GM12878 (cell line): ENCODE data around the gene INA.

Source experiments
- MEF2B ChIP-seq: fragments of 450-650 bp; IDR thresholded peaks from 2 replicates; pipeline ENCODE4 v1.6.1; 2018; ENCODE audit warnings: mild to moderate bottlenecking, moderate library complexity; ENCODE audit not compliant: partially characterized antibody, poor library complexity, severe bottlenecking
- PAX5 ChIP-seq: IDR thresholded peaks from 2 replicates; pipeline ENCODE4 v1.6.1; 2011; ENCODE audit warnings: low read depth, low read length, borderline replicate concordance
- POLR2A ChIP-seq: IDR thresholded peaks from 2 replicates; pipeline ENCODE4 v1.6.1; 2011; ENCODE audit warnings: low read depth, mild to moderate bottlenecking, low read length
- YBX1 ChIP-seq: fragments of 450-650 bp; IDR thresholded peaks from 2 replicates; pipeline ENCODE4 v1.6.1; 2016; ENCODE audit warnings: antibody characterized with exemption
- TF ChIP-seq, protein P1 (sequence below), 3 experiments: IDR thresholded peaks in 2 of 3; conservative IDR thresholded peaks in 1 of 3; 2 replicates each; pipeline ENCODE4 v1.5.1; 2011; ENCODE audit warnings: low read depth in 3 of 3, low read length in 3 of 3, mild to moderate bottlenecking in 3 of 3, control low read depth in 2 of 3, moderate library complexity in 2 of 3, inconsistent platforms in 1 of 3, mixed read lengths in 1 of 3; ENCODE audit not compliant: control insufficient read depth in 2 of 3, insufficient read depth in 1 of 3; ENCODE audit errors: extremely low read depth in 1 of 3

DNA sequence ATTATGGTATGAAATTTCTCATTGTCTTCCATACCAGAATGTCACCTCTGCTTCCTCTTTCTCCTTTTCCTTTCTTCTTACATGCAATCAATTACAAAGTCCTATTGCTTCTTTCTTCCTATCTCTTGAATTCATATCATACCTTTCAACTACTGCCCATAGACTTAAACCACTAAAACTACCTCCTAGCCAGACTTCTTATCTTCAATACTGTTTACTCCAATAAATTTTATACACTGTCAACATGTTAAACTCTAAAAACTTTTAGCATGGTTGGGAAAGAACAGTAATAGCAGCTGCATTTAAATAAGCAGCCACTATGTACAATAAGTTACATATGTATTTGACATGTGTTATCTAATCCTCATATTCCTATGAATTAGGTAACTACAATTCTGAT lies 39.1 kb downstream of the INA start:
- TF ChIP-seq MEF2B, result no peak
- TF ChIP-seq POLR2A, result no peak
- TF ChIP-seq YBX1, result no peak
- TF ChIP-seq, protein P1, sequence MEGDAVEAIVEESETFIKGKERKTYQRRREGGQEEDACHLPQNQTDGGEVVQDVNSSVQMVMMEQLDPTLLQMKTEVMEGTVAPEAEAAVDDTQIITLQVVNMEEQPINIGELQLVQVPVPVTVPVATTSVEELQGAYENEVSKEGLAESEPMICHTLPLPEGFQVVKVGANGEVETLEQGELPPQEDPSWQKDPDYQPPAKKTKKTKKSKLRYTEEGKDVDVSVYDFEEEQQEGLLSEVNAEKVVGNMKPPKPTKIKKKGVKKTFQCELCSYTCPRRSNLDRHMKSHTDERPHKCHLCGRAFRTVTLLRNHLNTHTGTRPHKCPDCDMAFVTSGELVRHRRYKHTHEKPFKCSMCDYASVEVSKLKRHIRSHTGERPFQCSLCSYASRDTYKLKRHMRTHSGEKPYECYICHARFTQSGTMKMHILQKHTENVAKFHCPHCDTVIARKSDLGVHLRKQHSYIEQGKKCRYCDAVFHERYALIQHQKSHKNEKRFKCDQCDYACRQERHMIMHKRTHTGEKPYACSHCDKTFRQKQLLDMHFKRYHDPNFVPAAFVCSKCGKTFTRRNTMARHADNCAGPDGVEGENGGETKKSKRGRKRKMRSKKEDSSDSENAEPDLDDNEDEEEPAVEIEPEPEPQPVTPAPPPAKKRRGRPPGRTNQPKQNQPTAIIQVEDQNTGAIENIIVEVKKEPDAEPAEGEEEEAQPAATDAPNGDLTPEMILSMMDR (IDR thresholded peaks at IDR 0.05 in 2 of 3, conservative IDR thresholded peaks at IDR 0.05 in 1 of 3; ENCODE audit: control insufficient read depth in 2 of 3, extremely low read depth in 1 of 3, insufficient read depth in 1 of 3, low read depth in 3 of 3, low read length in 3 of 3), result no peak
- TF ChIP-seq PAX5, result no peak
